Panc1 (cell line): Measurements from ENCODE around the gene TRAK1. TPM values are rescaled to one million over a fixed set of nuclear protein-coding genes. Genes with fewer than 3 reads are reported as not detected.
"Not testable (repeated sequence)": the region's sequence is repeated elsewhere in the genome, so short reads cannot be mapped to it uniquely, and the experiment has no call there.

Experiments used
- ATAC-seq: fragments of 200-7000 bp; cut with Tn5 transposase; 2 replicates; pipeline ENCODE4 v1.9.1; 2020; ENCODE audit warnings: mild to moderate bottlenecking, moderate library complexity
- BruUV-seq: library from RNA; stranded (reverse); fragments of 400-500 nt; replicated peaks from 2 replicates; lab custom pipeline; 2021; lab: Mats Ljungman, UMichigan
- CTCF ChIA-PET: fragments of 300-600 bp; sonication (Branson Sonifier 250); formaldehyde crosslinking; loops from one replicate; lab custom pipeline; 2022; ENCODE audit warnings: antibody characterized with exemption; lab: Charles Lee
- POLR2A ChIA-PET: fragments of 300-600 bp; sonication (Branson Sonifier 250); formaldehyde crosslinking; loops from one replicate; lab custom pipeline; 2022; ENCODE audit warnings: antibody characterized with exemption; lab: Charles Lee
- DNase-seq: peaks from one replicate; pipeline ENCODE4 v3.0.0-alpha.2; 2010; ENCODE audit warnings: low read depth, low spot score
- H3K27ac ChIP-seq: 2 replicates; pipeline ENCODE4 v1.5.1; 2011; ENCODE audit warnings: mild to moderate bottlenecking, low read length, inconsistent platforms
- H3K27me3 ChIP-seq: fragments of 200-500 bp; sonication (Bioruptor generic); 2 replicates; pipeline ENCODE4 v1.6.0; 2014; ENCODE audit warnings: low read length, inconsistent platforms; ENCODE audit not compliant: control insufficient read depth, insufficient read depth
- H3K36me3 ChIP-seq: fragments of 200-500 bp; sonication (Bioruptor generic); 2 replicates; pipeline ENCODE4 v1.5.1; 2014; ENCODE audit warnings: inconsistent platforms, mild to moderate bottlenecking, low read length, moderate library complexity; ENCODE audit not compliant: control insufficient read depth, insufficient read depth
- H3K4me1 ChIP-seq: 2 replicates; pipeline ENCODE4 v1.5.1; 2011; ENCODE audit warnings: inconsistent platforms, mild to moderate bottlenecking, low read length, moderate library complexity; ENCODE audit not compliant: control insufficient read depth, insufficient read depth
- H3K4me3 ChIP-seq, 2 experiments: 2 replicates each; pipeline ENCODE4 v1.5.1; 2011 to 2012; ENCODE audit warnings: low read depth in 2 of 2, low read length in 2 of 2, mild to moderate bottlenecking in 2 of 2, inconsistent platforms in 1 of 2, moderate library complexity in 1 of 2
- H3K9me3 ChIP-seq: fragments of 200-500 bp; sonication (Bioruptor generic); 2 replicates; pipeline ENCODE4 v1.5.1; 2014; ENCODE audit warnings: low read depth, mild to moderate bottlenecking, inconsistent platforms, low read length, moderate library complexity; ENCODE audit not compliant: control insufficient read depth, insufficient read depth
- CTCF ChIP-seq: fragments of 450-650 bp; IDR thresholded peaks from 2 replicates; pipeline ENCODE4 v1.5.1; 2017; ENCODE audit warnings: mild to moderate bottlenecking
- POLR2AphosphoS5 ChIP-seq: IDR thresholded peaks from 2 replicates; pipeline ENCODE4 v1.6.1; 2012; ENCODE audit warnings: mild to moderate bottlenecking, low read depth, low read length, moderate library complexity
- SIN3A ChIP-seq: IDR thresholded peaks from 2 replicates; pipeline ENCODE4 v1.6.1; 2012; ENCODE audit warnings: low read depth, mild to moderate bottlenecking, low read length, moderate library complexity, borderline replicate concordance; ENCODE audit not compliant: insufficient read depth
- TCF7L2 ChIP-seq: IDR thresholded peaks from 2 replicates; pipeline ENCODE4 v1.6.1; 2011; ENCODE audit warnings: mild to moderate bottlenecking, low read depth, low read length, inconsistent platforms
- in situ Hi-C: cut with HindIII; loops from 2 replicates; pipeline ENCODE4 v1.10.0; 2016; ENCODE audit warnings: low sequenced_read_pairs, low pct_unique_long_range_greater_than_20kb
- intact Hi-C: fragments of 100-400 bp; cut with micrococcal nuclease; formaldehyde crosslinking; loops from one replicate; pipeline ENCODE4 v1.10.0; 2022; ENCODE audit not compliant: unreplicated experiment
- total RNA-seq: library from RNA; stranded (reverse); gene quantifications from one replicate; pipeline ENCODE4 v1.2.1, GENCODE V29; 2021; ENCODE audit not compliant: unreplicated experiment
- TF ChIP-seq, protein P1 (sequence below), 2 experiments: IDR thresholded peaks; 2 replicates each; pipeline ENCODE4 v1.6.1; 2011 to 2012; ENCODE audit warnings: low read depth in 2 of 2, control low read depth in 1 of 2, low read length in 1 of 2, mild to moderate bottlenecking in 1 of 2, moderate library complexity in 1 of 2; ENCODE audit not compliant: insufficient read depth in 1 of 2

The TRAK1 gene
- total RNA-seq, 1 experiment from 2014 or later: 38.4 TPM

DNA sequence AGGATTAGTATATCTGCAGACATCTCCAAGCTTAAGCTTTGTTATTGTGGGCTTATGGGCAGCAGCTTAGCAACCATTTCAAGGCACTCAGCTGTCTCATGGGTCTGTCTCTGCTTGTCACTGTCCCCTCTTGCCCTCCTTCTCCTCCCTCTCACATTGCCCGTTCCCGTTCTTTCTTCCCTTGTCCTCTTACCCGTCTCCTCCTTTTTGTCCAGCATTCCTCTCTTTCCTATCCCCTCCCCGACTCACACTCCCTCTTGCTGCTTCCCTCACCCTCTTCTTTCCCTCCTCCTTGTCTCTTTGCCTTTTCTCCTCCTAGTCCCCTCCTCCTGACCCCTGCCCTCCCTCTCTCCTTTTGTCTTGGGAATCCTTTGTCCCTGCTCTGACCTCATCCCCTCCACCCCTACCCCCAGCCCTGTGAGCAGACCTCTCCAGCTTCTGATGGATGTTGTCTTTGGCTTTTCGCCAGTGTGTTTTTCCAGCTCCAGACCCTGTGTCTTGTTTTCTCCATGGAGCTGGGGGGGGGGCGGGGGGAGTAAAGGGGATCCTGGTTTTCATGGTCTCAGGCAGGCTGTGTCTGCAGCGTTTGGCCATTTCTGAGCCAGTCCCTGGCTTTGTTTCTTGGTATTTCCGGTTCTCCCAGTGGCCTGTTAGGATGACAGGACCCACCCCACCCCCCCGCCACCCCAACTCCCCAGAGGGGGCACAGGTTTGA lies 47.9 kb upstream of the TRAK1 start:
- ATAC-seq (peak; percentile 81), DNase-seq (no peak)
- Histone ChIP-seq H3K9me3 (no peaks in the 10 kb centered on the region), H3K27ac (peak overlapping the region; percentile 86), H3K27me3 (no peaks in the 10 kb centered on the region), H3K4me1 (peaks cover 33% of the 10 kb centered on the region), H3K36me3 (no peaks in the 10 kb centered on the region), H3K4me3 (peak overlapping the region in 1 of 2 experiments; percentile 36; a peak in 2 of 4 replicates)
- no TSS peak for BruUV-seq
- intact Hi-C loops: no loop called here
- ChIA-PET POLR2A (interaction anchor here (0.6 kb wide), 1 partner anchor 140 kb away, joined by 9 read pairs; no protein-coding TSS in a partner anchor), CTCF (no interaction called here)
- in situ Hi-C loops: no loop called here
- no peak for TF ChIP-seq TCF7L2
- no peak for TF ChIP-seq POLR2AphosphoS5
- TF ChIP-seq, protein P1, sequence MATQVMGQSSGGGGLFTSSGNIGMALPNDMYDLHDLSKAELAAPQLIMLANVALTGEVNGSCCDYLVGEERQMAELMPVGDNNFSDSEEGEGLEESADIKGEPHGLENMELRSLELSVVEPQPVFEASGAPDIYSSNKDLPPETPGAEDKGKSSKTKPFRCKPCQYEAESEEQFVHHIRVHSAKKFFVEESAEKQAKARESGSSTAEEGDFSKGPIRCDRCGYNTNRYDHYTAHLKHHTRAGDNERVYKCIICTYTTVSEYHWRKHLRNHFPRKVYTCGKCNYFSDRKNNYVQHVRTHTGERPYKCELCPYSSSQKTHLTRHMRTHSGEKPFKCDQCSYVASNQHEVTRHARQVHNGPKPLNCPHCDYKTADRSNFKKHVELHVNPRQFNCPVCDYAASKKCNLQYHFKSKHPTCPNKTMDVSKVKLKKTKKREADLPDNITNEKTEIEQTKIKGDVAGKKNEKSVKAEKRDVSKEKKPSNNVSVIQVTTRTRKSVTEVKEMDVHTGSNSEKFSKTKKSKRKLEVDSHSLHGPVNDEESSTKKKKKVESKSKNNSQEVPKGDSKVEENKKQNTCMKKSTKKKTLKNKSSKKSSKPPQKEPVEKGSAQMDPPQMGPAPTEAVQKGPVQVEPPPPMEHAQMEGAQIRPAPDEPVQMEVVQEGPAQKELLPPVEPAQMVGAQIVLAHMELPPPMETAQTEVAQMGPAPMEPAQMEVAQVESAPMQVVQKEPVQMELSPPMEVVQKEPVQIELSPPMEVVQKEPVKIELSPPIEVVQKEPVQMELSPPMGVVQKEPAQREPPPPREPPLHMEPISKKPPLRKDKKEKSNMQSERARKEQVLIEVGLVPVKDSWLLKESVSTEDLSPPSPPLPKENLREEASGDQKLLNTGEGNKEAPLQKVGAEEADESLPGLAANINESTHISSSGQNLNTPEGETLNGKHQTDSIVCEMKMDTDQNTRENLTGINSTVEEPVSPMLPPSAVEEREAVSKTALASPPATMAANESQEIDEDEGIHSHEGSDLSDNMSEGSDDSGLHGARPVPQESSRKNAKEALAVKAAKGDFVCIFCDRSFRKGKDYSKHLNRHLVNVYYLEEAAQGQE (IDR thresholded peaks at IDR 0.05; ENCODE audit: insufficient read depth in 1 of 2, low read depth in 2 of 2, low read length in 1 of 2): no peak
- TF ChIP-seq CTCF: no peak
- TF ChIP-seq SIN3A: no peak

GRCh38 chr3:42045708-42046243 lies 45.4 kb upstream of the TRAK1 start:
- in situ Hi-C loops (no loop called here), intact Hi-C loops (no loop called here)
- Histone ChIP-seq H3K36me3 (no peaks in the 10 kb centered on the region), H3K27me3 (no peaks in the 10 kb centered on the region), H3K27ac (peak overlapping the region; percentile 78), H3K9me3 (no peaks in the 10 kb centered on the region), H3K4me3 (no peak overlapping the region), H3K4me1 (peaks cover 33% of the 10 kb centered on the region)
- ChIA-PET POLR2A (no interaction called here), CTCF (interaction anchor here (1.2 kb wide), 1 partner anchor 15 kb away, joined by 3 read pairs; no protein-coding TSS in a partner anchor)
- DNase-seq (no peak), ATAC-seq (no peak)
- no TSS peak for BruUV-seq
- TF ChIP-seq POLR2AphosphoS5 (no peak), CTCF (no peak), TCF7L2 (no peak), SIN3A (no peak)
- TF ChIP-seq, protein P1 (IDR thresholded peaks at IDR 0.05; ENCODE audit: insufficient read depth in 1 of 2, low read depth in 2 of 2, low read length in 1 of 2): no peak

DNA sequence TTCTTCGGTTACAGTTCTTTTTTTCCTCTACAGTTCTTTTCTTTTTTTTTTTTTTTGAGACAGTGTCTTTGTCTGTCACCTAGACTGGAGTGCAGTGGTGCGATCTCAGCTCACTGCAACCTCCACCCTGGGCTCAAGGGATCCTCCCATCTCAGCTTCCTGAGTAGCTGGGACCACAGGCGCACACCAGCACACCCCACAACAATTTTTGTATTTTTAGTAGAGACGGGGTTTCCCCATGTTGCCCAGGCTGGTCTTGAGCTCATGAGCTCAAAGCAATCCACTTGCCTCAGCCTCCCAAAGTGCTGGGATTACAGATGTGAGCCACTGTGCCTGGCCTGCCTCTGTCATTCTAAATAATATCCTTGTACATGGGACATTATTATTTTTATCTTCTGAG lies 42.6 kb upstream of the TRAK1 start:
- ATAC-seq, in situ Hi-C loops, CTCF ChIA-PET, BruUV-seq, POLR2A ChIA-PET, H3K36me3 ChIP-seq, H3K4me3 ChIP-seq, intact Hi-C loops, H3K9me3 ChIP-seq, DNase-seq, H3K27ac ChIP-seq, H3K27me3 ChIP-seq: not testable (repeated sequence)
- peaks cover 42% of the 10 kb centered on the region for H3K4me1 ChIP-seq
